ENCODE results near the gene NDOR1.

DNA sequence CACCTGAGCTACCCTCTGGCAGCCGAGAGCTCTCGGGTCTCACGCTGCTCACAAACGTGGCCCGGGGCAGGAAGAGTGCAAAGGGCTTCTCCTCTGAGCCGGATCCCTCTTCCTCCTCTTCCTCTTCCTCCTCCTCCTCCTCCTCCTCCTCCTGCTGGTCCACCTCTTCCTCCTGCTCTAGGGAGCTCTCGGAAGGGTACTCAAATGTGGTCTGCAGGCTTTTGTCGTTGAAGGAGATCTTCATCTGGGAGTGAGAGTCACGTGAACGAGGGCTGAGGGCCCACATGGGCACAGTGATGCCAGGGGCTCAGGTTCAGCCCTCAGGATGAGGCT, 13.1 kb upstream of the NDOR1 start:
- TF ChIP-seq CTCF (IDR thresholded peaks at IDR 0.05): no peak
- no peak for TF ChIP-seq POLR2A (IDR thresholded peaks at IDR 0.05)
